B cell (primary cell): ENCODE data around the gene AGAP1. TPM values are rescaled to one million over a fixed set of nuclear protein-coding genes. Genes with fewer than 3 reads are reported as not detected.

Experiments used
- ATAC-seq: fragments of 200-7000 bp; cut with Tn5 transposase; one replicate; pipeline ENCODE4 v1.10.0; 2021; ENCODE audit warnings: low read depth, mild to moderate bottlenecking, moderate number of reproducible peaks, moderate library complexity
- CTCF ChIA-PET: fragments of 350-600 bp; sonication (Branson Sonifier 250); formaldehyde crosslinking; loops from one replicate; lab custom pipeline; 2021; ENCODE audit warnings: antibody characterized with exemption, inconsistent platforms; lab: Charles Lee
- POLR2A ChIA-PET: fragments of 350-600 bp; sonication (Branson Sonifier 250); formaldehyde crosslinking; loops from one replicate; lab custom pipeline; 2021; ENCODE audit warnings: antibody characterized with exemption; lab: Charles Lee
- DNase-seq: peaks from one replicate; pipeline ENCODE4 v3.0.0; 2013
- H2AFZ ChIP-seq: 2 replicates; pipeline ENCODE4 v1.6.1; 2012; ENCODE audit warnings: mild to moderate bottlenecking, low read depth, low read length; ENCODE audit not compliant: insufficient read depth, poor library complexity, severe bottlenecking
- H3K27ac ChIP-seq, 2 donors: 1 replicate in 1 of 2; 2 replicates in 1 of 2; pipeline ENCODE4 v1.5.1; 2012 to 2013; ENCODE audit warnings: low read length in 2 of 2, mild to moderate bottlenecking in 2 of 2, moderate library complexity in 1 of 2
- H3K27me3 ChIP-seq, 4 experiments: fragments of 200-600 bp in 1 of 4; sonication (generic) in 1 of 4; replicated peaks in 1 of 4; 1 replicate in 2 of 4; 2 replicates in 2 of 4; pipeline versions ENCODE4 v1.6.1 to v1.7.0; 2013 to 2016; ENCODE audit warnings: low read length in 3 of 4, mild to moderate bottlenecking in 2 of 4, mixed read lengths in 1 of 4, moderate library complexity in 1 of 4; ENCODE audit not compliant: insufficient read depth in 4 of 4, control insufficient read depth in 3 of 4; ENCODE audit errors: control extremely low read depth in 1 of 4
- H3K36me3 ChIP-seq, 2 experiments: replicated peaks in 1 of 2; 1 replicate in 1 of 2; 2 replicates in 1 of 2; pipeline versions ENCODE4 v1.6.1 to v1.7.1; 2013; ENCODE audit warnings: low read length in 1 of 2; ENCODE audit not compliant: insufficient read depth in 2 of 2, control insufficient read depth in 1 of 2; ENCODE audit errors: control extremely low read depth in 1 of 2, extremely low read depth in 1 of 2
- H3K4me1 ChIP-seq, 2 donors: fragments of 200-600 bp in 1 of 2; sonication (generic) in 1 of 2; 1 replicate in 1 of 2; 2 replicates in 1 of 2; pipeline versions ENCODE4 v1.5.1 to v1.6.1; 2013 to 2017; ENCODE audit warnings: low read length in 2 of 2; ENCODE audit not compliant: control insufficient read depth in 2 of 2, insufficient read depth in 2 of 2
- H3K4me2 ChIP-seq: replicated peaks from 2 replicates; pipeline ENCODE3; 2012; ENCODE audit warnings: mild to moderate bottlenecking, low read depth, low read length; ENCODE audit not compliant: poor library complexity, severe bottlenecking
- H3K4me3 ChIP-seq, 5 experiments: fragments of 200-600 bp in 1 of 5; sonication (generic) in 1 of 5; 1 replicate in 3 of 5; 2 replicates in 2 of 5; pipeline versions ENCODE4 v1.5.1 to v1.7.0; 2011 to 2016; ENCODE audit warnings: low read length in 4 of 5, mild to moderate bottlenecking in 4 of 5, low read depth in 2 of 5, control low read depth in 1 of 5, moderate library complexity in 1 of 5; ENCODE audit not compliant: insufficient read depth in 1 of 5; ENCODE audit errors: control extremely low read depth in 1 of 5, extremely low read depth in 1 of 5
- H3K79me2 ChIP-seq: fragments of 200-600 bp; sonication (generic); one replicate; pipeline ENCODE4 v1.6.0; 2016; ENCODE audit warnings: low read length; ENCODE audit not compliant: control insufficient read depth, insufficient read depth
- H3K9ac ChIP-seq: fragments of 200-600 bp; sonication (generic); 2 replicates; pipeline ENCODE4 v1.6.1; 2017; ENCODE audit warnings: mild to moderate bottlenecking, low read length, moderate library complexity
- H3K9me3 ChIP-seq, 3 donors: one replicate each; pipeline versions ENCODE4 v1.6.1 to v1.7.1; 2013; ENCODE audit warnings: low read length in 2 of 3; ENCODE audit not compliant: control insufficient read depth in 2 of 3, insufficient read depth in 1 of 3; ENCODE audit errors: control extremely low read depth in 1 of 3
- H4K20me1 ChIP-seq: 2 replicates; pipeline ENCODE4 v1.6.0; 2012; ENCODE audit warnings: mild to moderate bottlenecking, low read length; ENCODE audit not compliant: insufficient read depth, control insufficient read depth, poor library complexity, severe bottlenecking
- H3K27ac Mint-ChIP-seq: one replicate; pipeline ENCODE4 v1.8.0; 2021; ENCODE audit warnings: mixed read lengths
- H3K27me3 Mint-ChIP-seq: one replicate; pipeline ENCODE4 v1.8.0; 2021; ENCODE audit warnings: mixed read lengths
- H3K4me1 Mint-ChIP-seq: one replicate; pipeline ENCODE4 v1.8.0; 2021; ENCODE audit warnings: mixed read lengths
- H3K4me3 Mint-ChIP-seq: one replicate; pipeline ENCODE4 v1.8.0; 2021; ENCODE audit warnings: mixed read lengths
- H3K9me3 Mint-ChIP-seq: one replicate; pipeline ENCODE4 v1.8.0; 2022; ENCODE audit warnings: mixed read lengths; ENCODE audit not compliant: insufficient read depth
- EZH2 ChIP-seq: IDR thresholded peaks from 2 replicates; pipeline ENCODE4 v1.6.1; 2012; ENCODE audit warnings: borderline replicate concordance, low read depth, mild to moderate bottlenecking, moderate library complexity, low read length; ENCODE audit not compliant: insufficient read depth, poor library complexity, severe bottlenecking
- WGBS: methylation state at CpG from one replicate; pipeline ENCODE4 v1.1.5; 2013; ENCODE audit warnings: missing lambda C conversion rate; ENCODE audit not compliant: insufficient coverage; 5-methylcytosine and 5-hydroxymethylcytosine counted together
- intact Hi-C: fragments of 100-400 bp; cut with micrococcal nuclease; formaldehyde crosslinking; loops from one replicate; pipeline ENCODE4 v1.10.0; 2022
- polyA plus RNA-seq: library from polyadenylated mRNA; depleted of rRNA; stranded (reverse); fragments of >200 nt; gene quantifications from 2 replicates; pipeline ENCODE4 v1.2.3, GENCODE V29; 2012
- total RNA-seq, 2 donors: library from RNA; stranded (reverse); fragments of 120-200 nt in 1 of 2; gene quantifications; 1 replicate in 1 of 2; 2 replicates in 1 of 2; pipeline versions ENCODE4 v1.2.3 to v1.2.4, GENCODE V29; 2013 to 2022
- TF ChIP-seq, protein P1 (sequence below): fragments of 200-600 bp; IDR thresholded peaks from one replicate; pipeline ENCODE4 v1.8.0; 2022; ENCODE audit warnings: antibody characterized with exemption, mild to moderate bottlenecking

Gene AGAP1
- total and polyA plus RNA-seq, 2 donors (not counting 1 experiment from before 2014, with no cell fraction given): 0.01 TPM; not detected in 1

DNA sequence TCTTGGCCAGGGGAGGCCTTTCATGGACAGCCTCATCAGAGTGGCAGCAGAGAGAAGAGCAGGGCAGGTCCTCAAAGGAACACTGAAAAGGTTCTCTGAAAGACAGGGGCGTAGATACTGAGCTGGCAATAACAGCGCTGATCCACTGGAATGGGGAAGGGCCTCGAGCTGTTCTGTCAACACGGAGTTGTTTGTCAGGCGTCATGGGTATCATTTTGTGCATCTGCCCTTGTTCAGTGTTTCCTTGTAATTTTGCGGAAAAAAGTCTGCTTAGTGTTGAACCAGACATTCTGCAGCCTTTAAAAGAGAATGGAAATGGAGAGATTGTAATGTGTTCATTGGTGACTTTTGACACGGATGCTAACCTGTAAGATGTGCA lies 21.5 kb downstream of the AGAP1 start:
- Histone ChIP-seq H3K4me2 (no peak overlapping the region), H3K4me3 (no peak overlapping the region), H3K36me3 (no peaks in the 10 kb centered on the region), H3K9ac (no peak overlapping the region), H2AFZ (no peak overlapping the region), H3K9me3 (peaks cover 0 to 24% (median 0%) of the 10 kb centered on the region in 3 donors), H3K27ac (no peak overlapping the region), H3K27me3 (no peaks in the 10 kb centered on the region), H4K20me1 (no peaks in the 10 kb centered on the region), H3K4me1 (no peaks in the 10 kb centered on the region), H3K79me2 (no peaks in the 10 kb centered on the region)
- intact Hi-C loops: no loop called here
- Mint-ChIP-seq H3K9me3 (peaks cover 3% of the 10 kb centered on the region), H3K27ac (no peak overlapping the region), H3K4me3 (no peak overlapping the region), H3K27me3 (peaks cover 4% of the 10 kb centered on the region), H3K4me1 (no peaks in the 10 kb centered on the region)
- WGBS: 88% methylated on average over 7 of the region's 7 CpGs
- ATAC-seq: no peak
- ChIA-PET POLR2A (no interaction called here), CTCF (no interaction called here)
- TF ChIP-seq EZH2: no peak
- TF ChIP-seq, protein P1, sequence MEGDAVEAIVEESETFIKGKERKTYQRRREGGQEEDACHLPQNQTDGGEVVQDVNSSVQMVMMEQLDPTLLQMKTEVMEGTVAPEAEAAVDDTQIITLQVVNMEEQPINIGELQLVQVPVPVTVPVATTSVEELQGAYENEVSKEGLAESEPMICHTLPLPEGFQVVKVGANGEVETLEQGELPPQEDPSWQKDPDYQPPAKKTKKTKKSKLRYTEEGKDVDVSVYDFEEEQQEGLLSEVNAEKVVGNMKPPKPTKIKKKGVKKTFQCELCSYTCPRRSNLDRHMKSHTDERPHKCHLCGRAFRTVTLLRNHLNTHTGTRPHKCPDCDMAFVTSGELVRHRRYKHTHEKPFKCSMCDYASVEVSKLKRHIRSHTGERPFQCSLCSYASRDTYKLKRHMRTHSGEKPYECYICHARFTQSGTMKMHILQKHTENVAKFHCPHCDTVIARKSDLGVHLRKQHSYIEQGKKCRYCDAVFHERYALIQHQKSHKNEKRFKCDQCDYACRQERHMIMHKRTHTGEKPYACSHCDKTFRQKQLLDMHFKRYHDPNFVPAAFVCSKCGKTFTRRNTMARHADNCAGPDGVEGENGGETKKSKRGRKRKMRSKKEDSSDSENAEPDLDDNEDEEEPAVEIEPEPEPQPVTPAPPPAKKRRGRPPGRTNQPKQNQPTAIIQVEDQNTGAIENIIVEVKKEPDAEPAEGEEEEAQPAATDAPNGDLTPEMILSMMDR: no peak
- no peak for DNase-seq

DNA sequence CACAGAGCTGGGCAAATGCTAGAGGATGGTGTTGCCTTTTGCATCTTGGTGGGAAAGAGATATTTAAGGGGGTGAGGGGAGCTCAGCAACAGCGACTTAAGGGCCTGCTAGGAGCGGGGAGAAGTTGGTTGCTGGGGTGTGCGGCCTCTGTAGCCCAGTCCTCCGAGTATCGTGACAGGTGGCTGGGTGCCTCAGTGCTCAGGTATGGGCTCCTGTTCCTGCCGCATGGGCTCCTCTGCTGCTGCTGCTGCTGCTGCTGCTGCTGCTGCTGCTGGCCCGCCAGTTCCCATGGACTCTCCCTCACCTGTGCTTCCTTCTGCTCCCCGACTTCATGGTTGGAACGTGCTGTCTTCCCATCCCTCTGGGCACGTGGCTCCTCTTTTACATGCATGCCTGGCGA lies 22.0 kb downstream of the AGAP1 start:
- no peak for DNase-seq
- 92% methylated on average over 11 of the region's 11 CpGs for WGBS
- Histone ChIP-seq H2AFZ (no peak overlapping the region), H3K27me3 (no peaks in the 10 kb centered on the region), H3K27ac (no peak overlapping the region), H3K4me1 (no peaks in the 10 kb centered on the region), H4K20me1 (no peaks in the 10 kb centered on the region), H3K4me2 (no peak overlapping the region), H3K79me2 (no peaks in the 10 kb centered on the region), H3K36me3 (no peaks in the 10 kb centered on the region), H3K4me3 (no peak overlapping the region), H3K9ac (no peak overlapping the region), H3K9me3 (peaks cover 0 to 20% (median 0%) of the 10 kb centered on the region in 3 donors)
- ChIA-PET CTCF (no interaction called here), POLR2A (no interaction called here)
- no peak overlapping the region for H3K4me3 Mint-ChIP-seq
- H3K27me3 Mint-ChIP-seq: no peaks in the 10 kb centered on the region
- no peaks in the 10 kb centered on the region for H3K9me3 Mint-ChIP-seq
- H3K27ac Mint-ChIP-seq: no peak overlapping the region
- no peak for ATAC-seq
- TF ChIP-seq, protein P1: no peak
- no peaks in the 10 kb centered on the region for H3K4me1 Mint-ChIP-seq
- intact Hi-C loops: no loop called here
